CD8-positive, alpha-beta memory T cell (primary cell): ENCODE results near the gene PPIE. TPM values are rescaled to one million over a fixed set of nuclear protein-coding genes. Genes with fewer than 3 reads are reported as not detected.
"Not testable (repeated sequence)": the region's sequence is repeated elsewhere in the genome, so short reads cannot be mapped to it uniquely, and the experiment has no call there.

Experiments
- CTCF ChIA-PET: fragments of 350-600 bp; sonication (Branson Sonifier 250); formaldehyde crosslinking; loops from one replicate; lab custom pipeline; 2021; ENCODE audit warnings: antibody characterized with exemption; lab: Charles Lee
- POLR2A ChIA-PET: fragments of 350-600 bp; sonication (Branson Sonifier 250); formaldehyde crosslinking; loops from one replicate; lab custom pipeline; 2021; ENCODE audit warnings: antibody characterized with exemption; lab: Charles Lee
- DNase-seq, 5 donors: peaks; one replicate each; pipeline versions ENCODE4 v3.0.0 to v3.0.0-alpha.2; 2020 to 2022; ENCODE audit warnings: mixed read lengths in 1 of 5
- H3K27ac ChIP-seq: one replicate; pipeline ENCODE4 v1.7.0; 2013; ENCODE audit warnings: low read depth, mild to moderate bottlenecking, low read length, moderate library complexity
- H3K27me3 ChIP-seq: 2 replicates; pipeline ENCODE4 v1.7.0; 2013; ENCODE audit warnings: low read length, mild to moderate bottlenecking; ENCODE audit not compliant: insufficient read depth, poor library complexity, severe bottlenecking
- H3K36me3 ChIP-seq: 2 replicates; pipeline ENCODE4 v1.7.0; 2013; ENCODE audit warnings: mild to moderate bottlenecking, low read length, moderate library complexity; ENCODE audit not compliant: insufficient read depth
- H3K4me1 ChIP-seq: 2 replicates; pipeline ENCODE4 v1.7.0; 2013; ENCODE audit warnings: mild to moderate bottlenecking, low read length, moderate library complexity; ENCODE audit not compliant: insufficient read depth
- H3K4me3 ChIP-seq: 2 replicates; pipeline ENCODE4 v1.7.0; 2013; ENCODE audit warnings: mild to moderate bottlenecking, low read length
- H3K9me3 ChIP-seq: 2 replicates; pipeline ENCODE4 v1.7.0; 2013; ENCODE audit warnings: mild to moderate bottlenecking, low read length
- H3K27ac Mint-ChIP-seq, 8 donors: one replicate each; pipeline ENCODE4 v1.8.0; 2020 to 2021; ENCODE audit warnings: mixed read lengths in 8 of 8, mild to moderate bottlenecking in 6 of 8, inconsistent platforms in 3 of 8, moderate library complexity in 3 of 8
- H3K27me3 Mint-ChIP-seq, 2 donors: one replicate each; pipeline ENCODE4 v1.8.0; 2020 to 2021; ENCODE audit warnings: mixed read lengths in 2 of 2, mild to moderate bottlenecking in 1 of 2, moderate library complexity in 1 of 2
- H3K36me3 Mint-ChIP-seq, 3 donors: one replicate each; pipeline ENCODE4 v1.8.0; 2020 to 2021; ENCODE audit warnings: mixed read lengths in 3 of 3, inconsistent platforms in 1 of 3, mild to moderate bottlenecking in 1 of 3
- H3K4me1 Mint-ChIP-seq, 3 donors: one replicate each; pipeline ENCODE4 v1.8.0; 2020 to 2021; ENCODE audit warnings: mixed read lengths in 3 of 3, inconsistent platforms in 1 of 3, mild to moderate bottlenecking in 1 of 3
- H3K4me3 Mint-ChIP-seq, 7 donors: one replicate each; pipeline ENCODE4 v1.8.0; 2020 to 2021; ENCODE audit warnings: mixed read lengths in 7 of 7, mild to moderate bottlenecking in 6 of 7, moderate library complexity in 4 of 7, inconsistent platforms in 2 of 7
- H3K9me3 Mint-ChIP-seq, 5 donors: one replicate each; pipeline ENCODE4 v1.8.0; 2020 to 2022; ENCODE audit warnings: mixed read lengths in 5 of 5, mild to moderate bottlenecking in 3 of 5, moderate library complexity in 2 of 5, inconsistent platforms in 1 of 5
- polyA plus RNA-seq: library from polyadenylated mRNA; unstranded; fragments of 300-500 nt; fragmentation: Illumina TruSeq; gene quantifications from one replicate; pipeline ENCODE4 v1.2.3, GENCODE V29; 2021
- total RNA-seq, 2 experiments: library from RNA; stranded (reverse); gene quantifications; one replicate each; pipeline ENCODE4 v1.2.3, GENCODE V29; 2021

Gene PPIE
- total and polyA plus RNA-seq, 3 experiments from 2014 or later: 61.2 to 78.3 (median 65.2) TPM

DNA sequence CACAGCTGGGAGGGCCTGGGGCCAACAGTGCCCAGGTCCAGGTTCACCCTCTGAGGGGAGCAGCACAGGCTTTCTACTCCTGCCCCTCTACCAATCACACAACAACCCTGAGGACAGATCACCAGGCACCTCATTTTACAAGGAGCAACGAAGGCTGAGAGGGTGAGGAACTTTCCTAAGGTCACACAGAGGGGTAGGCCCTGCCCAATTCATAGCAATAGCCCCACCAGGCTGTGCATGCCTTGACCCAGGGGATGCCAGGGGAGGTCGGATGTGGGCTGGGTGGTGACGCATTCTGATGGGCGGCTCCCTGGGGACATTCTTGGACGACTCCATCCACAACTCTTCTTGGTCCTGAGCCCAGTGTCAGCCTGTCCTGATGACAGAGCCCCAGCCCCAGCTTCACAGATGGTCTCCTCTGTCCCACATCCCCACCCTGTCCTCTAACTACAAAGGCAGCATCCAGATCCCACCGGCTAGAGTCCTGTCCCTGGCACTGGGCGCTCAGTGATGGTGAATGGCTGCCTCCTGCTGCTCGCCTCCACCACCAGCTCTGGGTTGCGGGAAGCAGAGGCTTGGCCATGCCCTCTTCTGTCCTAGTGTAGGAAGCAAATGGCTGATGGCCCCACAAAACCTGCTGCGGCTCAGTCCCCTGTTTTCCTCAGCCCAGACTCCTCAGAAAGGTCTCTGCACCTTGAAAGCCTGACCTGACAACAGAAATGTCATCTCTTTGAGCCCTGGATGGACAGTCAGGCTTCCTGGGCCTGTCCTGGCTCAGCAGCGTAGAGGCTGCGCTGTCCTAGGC lies 47.8 kb downstream of the PPIE start:
- H3K36me3 Mint-ChIP-seq, H3K4me3 ChIP-seq, H3K9me3 ChIP-seq, H3K36me3 ChIP-seq, H3K9me3 Mint-ChIP-seq, H3K27me3 ChIP-seq, H3K4me1 ChIP-seq, H3K27me3 Mint-ChIP-seq, DNase-seq, H3K27ac ChIP-seq: not testable (repeated sequence)
- H3K4me1 Mint-ChIP-seq: peaks cover 0 to 21% (median 9%) of the 10 kb centered on the region in 3 donors
- peak overlapping the region in 1 of 8 donors; percentile 79 for H3K27ac Mint-ChIP-seq
- CTCF ChIA-PET: interaction anchor here (1.1 kb wide), 1 partner anchor 13 kb away, joined by 3 read pairs; no protein-coding TSS in a partner anchor
- peak overlapping the region in 5 of 7 donors; percentile 63 to 80 (median 70) for H3K4me3 Mint-ChIP-seq
- POLR2A ChIA-PET: interaction anchor here (0.6 kb wide), 1 partner anchor 443 kb away, joined by 4 read pairs; no protein-coding TSS in a partner anchor

DNA sequence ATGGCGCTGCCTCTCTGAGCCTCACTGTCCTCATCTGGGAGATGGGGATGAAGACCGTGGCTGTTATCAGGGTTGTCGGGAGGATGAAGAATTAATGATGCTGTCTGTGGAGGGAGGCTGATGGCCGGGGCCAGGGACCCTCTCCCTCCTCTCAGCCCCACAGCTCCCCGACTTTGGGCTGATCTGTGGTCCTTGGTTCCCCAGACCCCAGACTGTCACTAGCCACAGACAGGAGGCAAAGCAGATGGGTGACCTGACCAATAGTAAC lies 48.4 kb downstream of the PPIE start:
- ChIA-PET POLR2A (interaction anchor here (0.6 kb wide), 1 partner anchor 442 kb away, joined by 4 read pairs; no protein-coding TSS in a partner anchor), CTCF (interaction anchor here (1.1 kb wide), 1 partner anchor 12 kb away, joined by 3 read pairs; no protein-coding TSS in a partner anchor)
- not testable (repeated sequence) for H3K9me3 ChIP-seq, H3K27ac ChIP-seq, H3K27ac Mint-ChIP-seq, H3K27me3 Mint-ChIP-seq, H3K27me3 ChIP-seq, H3K4me3 ChIP-seq, H3K36me3 Mint-ChIP-seq, H3K4me1 ChIP-seq, H3K36me3 ChIP-seq, H3K9me3 Mint-ChIP-seq, DNase-seq
- Mint-ChIP-seq H3K4me3 (peak overlapping the region; percentile 2 to 75 (median 63)), H3K4me1 (peaks cover 0 to 22% (median 9%) of the 10 kb centered on the region in 3 donors)

DNA sequence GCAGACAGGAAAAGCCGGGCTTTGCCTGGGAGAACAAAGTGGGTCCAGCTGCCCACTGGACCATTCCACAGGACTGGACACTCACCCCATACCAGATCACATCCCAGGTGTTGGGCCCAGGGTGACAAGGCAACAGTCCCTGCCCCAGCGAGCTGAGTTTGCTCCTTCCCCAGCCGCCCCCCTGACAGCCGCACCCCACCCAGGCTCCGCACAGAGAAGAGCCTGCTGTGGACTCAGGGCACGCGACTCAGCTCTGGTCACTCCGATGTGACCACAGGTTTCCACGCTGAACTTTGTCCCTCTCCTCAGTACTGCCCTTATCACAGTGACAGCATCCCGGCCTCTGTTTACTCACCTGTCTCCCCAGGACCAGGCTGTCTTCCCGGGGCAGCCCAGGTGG lies 48.8 kb downstream of the PPIE start:
- Mint-ChIP-seq H3K27me3 (peaks cover 6 to 9% of the 10 kb centered on the region in 2 donors), H3K36me3 (no peaks in the 10 kb centered on the region), H3K27ac (no peak overlapping the region), H3K9me3 (no peaks in the 10 kb centered on the region), H3K4me3 (peak overlapping the region; percentile 2 to 75 (median 63)), H3K4me1 (peaks cover 2 to 23% (median 10%) of the 10 kb centered on the region in 3 donors)
- ChIA-PET POLR2A (interaction anchor here (0.6 kb wide), 1 partner anchor 442 kb away, joined by 4 read pairs; no protein-coding TSS in a partner anchor), CTCF (interaction anchor here (1.1 kb wide), 1 partner anchor 12 kb away, joined by 3 read pairs; no protein-coding TSS in a partner anchor)
- H3K27me3 ChIP-seq: no peaks in the 10 kb centered on the region
- no peaks in the 10 kb centered on the region for H3K9me3 ChIP-seq
- no peak overlapping the region for H3K4me3 ChIP-seq
- no peak overlapping the region for H3K27ac ChIP-seq
- H3K4me1 ChIP-seq: peaks cover 6% of the 10 kb centered on the region
- no peaks in the 10 kb centered on the region for H3K36me3 ChIP-seq
- DNase-seq: no peak

DNA sequence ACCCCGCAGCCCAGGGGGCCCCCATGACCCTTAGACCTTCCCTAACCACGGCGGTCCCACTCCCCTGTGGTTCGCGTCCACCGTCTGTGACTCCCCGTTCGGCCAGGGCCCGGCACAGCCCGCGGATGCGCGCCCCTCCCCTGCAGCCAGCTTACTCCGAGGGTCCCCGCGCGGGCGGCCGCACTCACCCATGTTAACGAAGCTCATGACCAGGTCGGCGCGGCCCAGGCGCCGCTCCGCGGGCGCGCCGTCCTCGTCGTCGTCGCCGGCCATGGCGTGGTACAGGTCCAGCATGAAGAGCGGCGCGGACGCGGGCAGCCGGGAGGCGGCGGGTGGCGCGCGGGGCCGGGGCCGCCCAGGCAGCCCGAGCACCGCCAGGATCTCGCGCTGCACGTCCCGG lies 49.3 kb downstream of the PPIE start:
- peaks cover 9 to 10% of the 10 kb centered on the region in 2 donors for H3K27me3 Mint-ChIP-seq
- H3K4me3 Mint-ChIP-seq: peak overlapping the region in 3 of 7 donors; percentile 63 to 70 (median 67)
- ChIA-PET POLR2A (interaction anchor here (1.3 to 1.6 kb wide), 2 partner anchors 10 to 11 kb away, joined by 5 to 10 read pairs; no protein-coding TSS in a partner anchor), CTCF (interaction anchor here (2.2 kb wide), 1 partner anchor 12 kb away, joined by 14 read pairs; no protein-coding TSS in a partner anchor)
- H3K36me3 Mint-ChIP-seq, H3K27ac ChIP-seq, H3K9me3 Mint-ChIP-seq, H3K27ac Mint-ChIP-seq, H3K27me3 ChIP-seq, H3K4me1 ChIP-seq, H3K36me3 ChIP-seq, H3K4me3 ChIP-seq, DNase-seq, H3K9me3 ChIP-seq: not testable (repeated sequence)
- peaks cover 6 to 27% (median 12%) of the 10 kb centered on the region in 3 donors for H3K4me1 Mint-ChIP-seq

DNA sequence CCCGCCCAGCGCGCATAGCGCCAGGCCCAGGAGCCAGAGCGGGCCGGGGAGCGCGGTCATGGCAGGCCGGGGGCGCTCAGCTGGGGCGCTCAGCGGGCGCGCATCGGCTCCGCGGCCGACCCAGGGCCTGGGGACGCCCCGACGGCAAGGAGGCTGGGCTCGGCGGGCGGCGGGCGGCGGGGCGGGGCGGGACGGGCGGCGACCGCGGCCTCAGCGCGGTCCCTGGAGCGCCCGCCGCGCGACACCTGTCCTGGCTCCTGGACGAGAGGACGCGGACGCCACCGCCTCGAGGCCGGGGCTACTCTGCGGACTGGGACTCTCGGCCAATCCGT lies 49.7 kb downstream of the PPIE start:
- Histone ChIP-seq H3K4me3 (no peak overlapping the region), H3K27ac (no peak overlapping the region), H3K27me3 (no peaks in the 10 kb centered on the region), H3K36me3 (no peaks in the 10 kb centered on the region), H3K4me1 (peaks cover 6% of the 10 kb centered on the region), H3K9me3 (no peaks in the 10 kb centered on the region)
- peak in 1 of 5 donors; percentile 9 for DNase-seq
- ChIA-PET POLR2A (interaction anchor here (1.3 to 1.6 kb wide), 2 partner anchors 9 to 11 kb away, joined by 5 to 10 read pairs; no protein-coding TSS in a partner anchor), CTCF (interaction anchor here (2.2 kb wide), 1 partner anchor 11 kb away, joined by 14 read pairs; no protein-coding TSS in a partner anchor)
- Mint-ChIP-seq H3K36me3 (no peaks in the 10 kb centered on the region), H3K27me3 (peaks cover 9 to 10% of the 10 kb centered on the region in 2 donors), H3K9me3 (no peaks in the 10 kb centered on the region), H3K27ac (no peak overlapping the region), H3K4me3 (no peak overlapping the region), H3K4me1 (peaks cover 6 to 27% (median 12%) of the 10 kb centered on the region in 3 donors)

DNA sequence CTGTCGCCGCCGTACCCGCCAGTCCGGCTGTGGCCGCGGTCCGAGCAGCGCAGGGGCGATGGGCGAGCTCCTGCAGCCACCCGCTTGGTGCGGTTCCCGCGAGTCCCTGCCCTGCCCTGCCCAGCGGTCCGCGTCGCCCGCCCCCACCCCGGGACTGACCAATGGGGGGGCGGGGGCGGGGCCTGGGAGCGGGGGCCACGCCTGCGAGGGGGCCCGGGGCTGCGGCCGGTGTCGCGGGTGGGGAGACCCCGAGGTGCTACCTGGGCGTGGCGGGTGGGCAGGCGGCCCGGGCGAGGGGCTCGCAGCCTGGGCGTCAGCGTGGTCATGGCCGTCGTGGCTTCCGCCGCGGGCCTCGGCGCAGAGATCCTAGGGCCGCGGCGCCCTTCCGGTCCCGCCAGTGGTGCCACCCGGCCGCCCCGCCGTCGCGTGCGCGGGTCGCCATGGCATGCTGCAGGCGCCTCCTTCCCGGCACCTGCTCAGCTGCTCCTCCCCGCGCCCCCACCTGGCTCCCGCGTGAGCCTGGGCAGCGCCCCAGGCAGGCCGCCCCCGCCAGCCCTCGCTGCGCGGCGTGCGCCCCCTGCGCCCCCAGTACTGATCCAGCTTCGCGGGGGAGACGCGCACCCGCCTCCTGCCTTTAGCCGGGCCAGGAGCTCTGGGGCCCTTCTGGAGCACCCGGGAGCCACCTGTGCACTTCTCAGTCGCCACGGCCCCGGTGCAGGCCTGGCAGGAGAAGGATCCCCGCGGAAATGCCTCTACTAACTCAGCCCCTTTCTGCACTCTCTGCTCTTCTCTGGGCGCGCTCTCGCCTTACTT lies 50.3 kb downstream of the PPIE start, which contains the start of gene BMP8B:
Gene BMP8B (minus strand): TSS at position 108 of the 813 bp plus-strand sequence. CDS start 380 bp downstream, outside the sequence.
- Mint-ChIP-seq H3K27me3 (peaks cover 9 to 10% of the 10 kb centered on the region in 2 donors), H3K4me1 (peaks cover 6 to 27% (median 12%) of the 10 kb centered on the region in 3 donors), H3K9me3 (no peaks in the 10 kb centered on the region), H3K36me3 (no peaks in the 10 kb centered on the region), H3K27ac (peak within 1 kb of the TSS in 5 of 8 donors; percentile 68 to 89 (median 74)), H3K4me3 (peak within 1 kb of the TSS; percentile 67 to 87 (median 82))
- POLR2A ChIA-PET: interaction anchor here (1.0 to 1.6 kb wide), 3 partner anchors 9 to 10 kb away, joined by 4 to 10 read pairs (median 5); no protein-coding TSS in a partner anchor
- no peak within 1 kb of the TSS for H3K27ac ChIP-seq
- CTCF ChIA-PET: interaction anchor here (1.2 to 2.2 kb wide), 3 partner anchors 9 to 113 kb away, joined by 3 to 14 read pairs (median 3); no protein-coding TSS in a partner anchor
- peak within 1 kb of the TSS; percentile 43 for H3K4me3 ChIP-seq
- H3K9me3 ChIP-seq: no peaks in the 10 kb centered on the region
- H3K36me3 ChIP-seq: no peaks in the 10 kb centered on the region
- peak; percentile 33 to 70 (median 52) for DNase-seq
- peaks cover 6% of the 10 kb centered on the region for H3K4me1 ChIP-seq
- H3K27me3 ChIP-seq: no peaks in the 10 kb centered on the region

DNA sequence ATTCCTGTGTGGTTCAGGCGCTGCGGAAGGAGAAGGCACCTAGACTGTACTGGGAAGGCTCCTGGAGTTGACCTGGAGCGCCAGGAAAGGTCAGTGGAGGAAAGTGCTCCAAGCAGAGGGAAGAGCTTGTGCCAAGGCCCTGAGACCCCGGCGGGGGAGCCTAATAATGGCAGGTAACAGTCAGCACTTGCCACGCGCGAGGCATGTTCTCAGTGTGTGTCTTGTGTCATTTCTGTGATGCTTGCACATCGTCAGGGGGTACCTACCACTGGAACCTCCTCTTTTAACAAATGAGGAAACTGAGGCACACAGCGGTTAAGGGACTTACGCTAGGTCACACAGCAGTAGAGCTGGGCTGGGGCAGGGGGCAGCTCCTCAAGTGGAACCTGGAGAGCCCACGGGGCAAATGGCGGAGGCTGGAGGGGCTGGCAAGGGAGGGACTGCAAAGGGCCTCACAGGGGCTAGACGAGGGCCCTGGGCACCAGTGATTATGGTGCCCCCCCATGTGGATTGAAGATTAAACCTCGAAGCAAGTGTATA lies 51.0 kb downstream of the PPIE start:
- CTCF ChIA-PET: interaction anchor here (1.2 to 2.2 kb wide), 3 partner anchors 8 to 113 kb away, joined by 3 to 14 read pairs (median 3); no protein-coding TSS in a partner anchor
- Histone ChIP-seq H3K4me1 (peaks cover 6% of the 10 kb centered on the region), H3K9me3 (no peaks in the 10 kb centered on the region), H3K27me3 (no peaks in the 10 kb centered on the region), H3K4me3 (peak overlapping the region; percentile 43), H3K27ac (no peak overlapping the region), H3K36me3 (no peaks in the 10 kb centered on the region)
- no peak for DNase-seq
- Mint-ChIP-seq H3K9me3 (no peaks in the 10 kb centered on the region), H3K36me3 (no peaks in the 10 kb centered on the region), H3K4me1 (peaks cover 6 to 27% (median 12%) of the 10 kb centered on the region in 3 donors), H3K27me3 (peaks cover 9 to 12% of the 10 kb centered on the region in 2 donors), H3K4me3 (peak overlapping the region; percentile 67 to 87 (median 82)), H3K27ac (peak overlapping the region in 5 of 8 donors; percentile 68 to 89 (median 74))
- POLR2A ChIA-PET: interaction anchor here (1.0 to 1.6 kb wide), 2 partner anchors 8 to 10 kb away, joined by 4 to 5 read pairs; no protein-coding TSS in a partner anchor
